ENCODE measurements around the gene PAEP.

PAEP gene

GRCh38 chr9:135604437-135605237 lies 43.1 kb downstream of the PAEP start:
- no peak for DNase-seq

GRCh38 chr9:135605238-135605781 lies 43.8 kb downstream of the PAEP start:
- no peak for DNase-seq

DNA sequence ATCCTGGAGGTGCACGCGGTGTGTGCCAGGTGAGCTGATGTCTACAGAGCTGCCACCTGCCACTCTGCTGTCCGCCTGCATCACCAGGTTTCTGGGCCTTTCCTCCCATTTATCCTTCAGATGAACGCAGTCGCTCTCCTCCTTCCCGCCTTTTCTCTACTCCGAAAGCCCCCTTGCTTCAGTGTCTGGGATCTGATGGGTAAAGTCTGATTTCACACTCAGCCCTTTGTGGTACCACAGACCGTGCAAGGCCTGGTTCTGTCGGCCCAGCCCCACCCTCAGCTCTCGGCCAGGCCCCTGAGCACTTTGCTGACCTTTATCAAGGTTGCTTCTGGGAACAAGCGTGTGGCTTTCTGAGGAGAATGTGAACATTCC lies 45.3 kb downstream of the PAEP start:
- DNase-seq, result no peak

DNA sequence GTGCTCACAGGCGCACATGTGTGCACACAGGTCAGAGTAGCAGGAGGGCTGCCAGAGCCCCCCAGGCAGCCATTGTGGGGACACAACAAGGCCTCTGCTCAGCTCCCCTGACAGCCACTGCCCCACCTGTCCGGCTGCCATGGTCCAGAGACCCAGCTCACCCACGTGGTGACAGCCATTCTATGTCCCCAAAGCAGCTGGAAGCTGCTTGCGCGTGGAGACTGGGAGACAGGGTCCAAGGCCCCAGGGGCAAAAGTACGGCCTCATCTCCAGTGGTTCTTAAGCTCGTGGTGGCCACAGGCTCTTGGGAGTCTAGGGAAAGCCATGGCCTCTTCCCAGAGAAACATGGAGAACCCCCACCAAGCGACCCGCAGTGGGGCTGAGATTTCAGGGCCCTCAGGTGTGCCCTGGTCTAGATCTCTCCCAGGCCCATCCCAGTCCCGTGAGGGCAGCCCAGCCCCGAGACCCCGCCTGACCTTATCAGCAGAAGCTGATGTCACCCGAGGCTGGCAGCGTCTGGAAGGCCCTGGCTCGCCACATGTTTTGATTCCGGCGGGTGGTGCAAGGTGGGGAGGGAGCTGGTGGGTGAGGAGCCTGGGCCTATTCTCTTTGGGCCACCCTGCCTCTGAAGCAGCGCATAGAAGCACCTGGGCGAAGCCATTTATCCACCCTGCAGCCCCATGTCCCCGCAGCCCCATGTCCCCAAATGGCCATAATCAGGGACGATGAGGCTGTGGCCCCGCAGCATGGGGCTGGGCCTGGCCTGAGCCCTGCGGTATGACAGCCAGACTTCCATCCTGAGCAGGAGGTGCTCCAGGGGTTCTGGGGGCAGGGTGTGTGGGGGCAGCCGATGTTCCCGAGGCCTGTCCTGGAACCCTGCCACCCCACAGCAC lies 46.1 kb downstream of the PAEP start:
- DNase-seq, result no peak

DNA sequence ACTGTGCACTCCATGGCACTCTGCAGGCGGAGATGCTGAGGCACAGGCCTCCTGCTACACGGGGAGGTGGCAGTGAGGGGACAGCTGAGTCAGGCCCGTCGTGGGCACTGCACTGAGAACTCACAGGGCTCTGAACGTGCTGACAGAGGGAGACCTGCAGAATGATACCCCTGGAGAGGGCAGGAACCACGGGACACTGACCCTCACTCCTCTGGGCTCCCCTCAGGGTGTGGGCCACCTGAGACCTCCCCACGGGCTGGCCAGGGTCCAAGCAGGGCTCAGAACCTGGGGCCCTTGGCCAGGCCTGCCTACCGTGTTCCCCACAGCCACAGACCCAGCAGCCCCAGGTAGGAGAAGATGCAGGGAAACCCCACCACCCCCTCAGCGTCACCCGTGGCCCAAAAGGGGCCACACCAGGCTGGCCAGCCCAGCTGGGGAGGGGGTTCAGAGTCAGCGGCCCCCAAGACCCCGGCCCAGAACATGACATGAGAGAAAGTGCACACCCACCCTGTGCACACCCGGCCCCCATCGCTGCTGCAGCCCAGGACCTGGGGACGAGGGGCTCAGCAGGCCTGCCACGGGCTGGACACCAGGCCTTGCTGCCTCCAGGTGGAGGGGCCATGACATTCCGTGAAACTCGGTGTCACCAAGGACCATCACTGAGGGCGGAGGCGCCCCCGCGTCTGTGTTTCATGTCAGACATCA lies 46.9 kb downstream of the PAEP start:
- DNase-seq, result no peak

DNA sequence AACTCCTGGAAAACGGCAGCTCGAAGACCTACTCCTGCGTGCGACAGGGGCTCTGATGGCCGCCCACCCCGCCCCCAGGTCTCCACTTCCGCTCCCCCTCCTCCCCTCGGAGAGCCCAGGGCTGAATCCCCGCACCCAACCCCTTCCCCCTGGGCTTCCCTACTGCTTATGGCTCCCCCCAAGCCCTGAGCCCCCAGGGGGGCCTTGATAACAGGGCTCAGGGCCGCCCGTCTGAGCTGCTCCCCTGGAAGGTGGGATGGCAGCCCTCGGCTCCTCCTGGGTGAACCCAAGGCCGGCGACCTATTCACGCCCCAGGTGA lies 47.4 kb downstream of the PAEP start:
- no peak for DNase-seq

GRCh38 chr9:135609366-135609955 lies 47.9 kb downstream of the PAEP start:
- DNase-seq, result no peak

- no peak for DNase-seq
Measured at GRCh38 chr9:135610290-135611141, 49.0 kb downstream of the PAEP start.

- no peak for DNase-seq
Measured at GRCh38 chr9:135611142-135611874, 49.8 kb downstream of the PAEP start.

GRCh38 chr9:135611875-135612209 lies 50.3 kb downstream of the PAEP start:
- no peak for DNase-seq

- no peak for DNase-seq
Measured at GRCh38 chr9:135612437-135612836, 50.9 kb downstream of the PAEP start.

DNA sequence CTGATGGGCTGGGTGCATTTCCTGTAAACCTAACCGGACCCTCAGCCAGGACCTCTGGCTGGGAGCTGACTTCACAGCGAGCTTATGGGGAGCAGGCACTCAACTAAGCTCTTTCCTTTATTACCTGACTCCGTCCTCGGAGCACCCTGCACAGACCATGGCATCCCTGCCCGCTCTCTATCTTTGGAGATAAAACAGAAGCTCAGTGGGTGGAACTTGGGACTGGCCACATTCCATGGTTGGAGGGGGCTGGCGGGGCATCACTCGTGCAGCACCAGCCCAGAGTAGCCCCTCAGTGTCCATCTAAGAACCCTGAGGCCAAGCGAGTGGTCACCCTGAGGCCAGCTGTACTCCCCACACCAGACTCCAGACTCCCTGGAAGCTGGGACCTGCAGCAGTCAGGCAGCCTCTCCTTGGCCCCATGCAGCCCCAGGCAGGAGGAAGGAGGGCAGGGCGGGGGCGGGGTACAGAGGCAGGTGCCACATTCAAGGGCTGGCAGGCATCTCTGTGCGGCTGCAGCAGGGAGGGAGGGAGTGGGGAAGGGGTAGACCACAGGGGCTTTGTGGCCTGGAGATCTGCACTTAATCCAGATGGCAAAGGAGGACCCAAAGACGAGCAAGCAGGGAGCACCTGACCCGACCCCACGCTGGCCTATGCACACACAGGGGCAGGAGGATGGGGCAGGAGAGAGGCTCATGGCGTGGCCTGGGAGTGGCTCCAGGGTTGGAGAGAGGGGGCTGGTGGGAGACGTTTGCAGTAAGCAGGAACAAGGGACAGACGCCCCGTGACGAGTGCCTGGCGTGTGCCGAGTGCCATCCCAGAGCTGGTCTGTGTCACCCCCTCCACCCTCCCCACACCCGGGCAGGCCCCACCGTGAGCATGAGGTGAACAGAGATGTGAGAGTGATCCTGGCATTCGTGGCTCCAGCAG lies 51.7 kb downstream of the PAEP start:
- DNase-seq, result no peak

GRCh38 chr9:135613946-135614805 lies 52.6 kb downstream of the PAEP start:
- no peak for DNase-seq

GRCh38 chr9:135614821-135615665 lies 53.5 kb downstream of the PAEP start:
- no peak for DNase-seq

DNA sequence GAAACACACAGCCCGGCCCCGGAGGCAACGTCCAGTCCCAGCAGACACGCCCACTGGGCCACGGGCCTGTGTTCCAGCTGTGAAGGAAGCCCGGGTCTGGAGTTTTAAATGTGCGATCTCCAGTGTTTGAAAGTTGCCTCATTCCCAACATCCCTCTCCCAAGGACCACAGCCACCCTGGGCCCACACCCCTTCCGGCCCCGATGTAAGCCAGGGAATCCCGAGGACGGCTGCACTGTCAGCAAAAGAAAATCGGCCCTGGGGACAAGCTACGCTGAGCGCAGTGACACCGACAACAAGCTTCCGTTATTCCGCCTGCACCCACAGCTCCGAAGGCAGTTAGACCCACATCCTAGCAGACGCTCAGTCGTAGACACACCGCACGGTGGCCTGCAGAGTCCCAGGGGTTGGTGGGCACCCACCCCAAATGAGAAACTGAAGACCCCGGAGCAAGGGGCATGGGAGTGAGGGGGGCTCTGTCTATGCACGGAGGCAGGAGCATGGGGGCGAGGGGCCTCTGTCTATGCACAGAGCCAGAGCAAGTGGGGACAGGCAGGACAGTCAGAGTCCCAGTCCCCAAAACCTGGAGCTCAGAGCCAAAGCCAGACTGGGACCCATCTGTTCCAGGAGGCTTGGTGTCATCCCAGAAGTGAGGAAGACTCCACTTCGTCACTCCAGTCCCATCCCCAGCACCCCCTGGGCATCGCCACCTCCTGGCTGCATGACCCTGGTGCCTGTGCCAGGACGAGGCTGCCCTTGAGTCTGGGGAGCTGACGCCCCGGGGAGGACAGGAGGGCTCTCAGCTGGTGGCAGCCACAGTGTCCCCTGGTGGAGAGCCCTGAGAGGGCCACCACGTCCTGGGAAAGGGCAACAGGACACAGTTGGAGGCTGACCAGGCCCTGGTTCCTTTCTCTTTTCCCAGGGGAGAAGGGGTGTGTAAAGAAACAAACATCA lies 54.4 kb downstream of the PAEP start:
- no peak for DNase-seq
